ENCODE results near the gene TSPAN4.

GRCh38 chr11:861105-861479, 18.4 kb downstream of the TSPAN4 start:
- TF ChIP-seq, protein P1, sequence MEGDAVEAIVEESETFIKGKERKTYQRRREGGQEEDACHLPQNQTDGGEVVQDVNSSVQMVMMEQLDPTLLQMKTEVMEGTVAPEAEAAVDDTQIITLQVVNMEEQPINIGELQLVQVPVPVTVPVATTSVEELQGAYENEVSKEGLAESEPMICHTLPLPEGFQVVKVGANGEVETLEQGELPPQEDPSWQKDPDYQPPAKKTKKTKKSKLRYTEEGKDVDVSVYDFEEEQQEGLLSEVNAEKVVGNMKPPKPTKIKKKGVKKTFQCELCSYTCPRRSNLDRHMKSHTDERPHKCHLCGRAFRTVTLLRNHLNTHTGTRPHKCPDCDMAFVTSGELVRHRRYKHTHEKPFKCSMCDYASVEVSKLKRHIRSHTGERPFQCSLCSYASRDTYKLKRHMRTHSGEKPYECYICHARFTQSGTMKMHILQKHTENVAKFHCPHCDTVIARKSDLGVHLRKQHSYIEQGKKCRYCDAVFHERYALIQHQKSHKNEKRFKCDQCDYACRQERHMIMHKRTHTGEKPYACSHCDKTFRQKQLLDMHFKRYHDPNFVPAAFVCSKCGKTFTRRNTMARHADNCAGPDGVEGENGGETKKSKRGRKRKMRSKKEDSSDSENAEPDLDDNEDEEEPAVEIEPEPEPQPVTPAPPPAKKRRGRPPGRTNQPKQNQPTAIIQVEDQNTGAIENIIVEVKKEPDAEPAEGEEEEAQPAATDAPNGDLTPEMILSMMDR (IDR thresholded peaks at IDR 0.05 in 8 of 11, conservative IDR thresholded peaks at IDR 0.05 in 3 of 11): no peak
- no peak for TF ChIP-seq POLR2A (IDR thresholded peaks at IDR 0.05)

All from spleen (tissue), 7 donors.